ENCODE measurements around the gene B4GALT3. TPM values are rescaled to one million over a fixed set of nuclear protein-coding genes. Genes with fewer than 3 reads are reported as not detected.

The B4GALT3 gene
- total RNA-seq, 1 experiment from 2014 or later = 105 TPM

DNA sequence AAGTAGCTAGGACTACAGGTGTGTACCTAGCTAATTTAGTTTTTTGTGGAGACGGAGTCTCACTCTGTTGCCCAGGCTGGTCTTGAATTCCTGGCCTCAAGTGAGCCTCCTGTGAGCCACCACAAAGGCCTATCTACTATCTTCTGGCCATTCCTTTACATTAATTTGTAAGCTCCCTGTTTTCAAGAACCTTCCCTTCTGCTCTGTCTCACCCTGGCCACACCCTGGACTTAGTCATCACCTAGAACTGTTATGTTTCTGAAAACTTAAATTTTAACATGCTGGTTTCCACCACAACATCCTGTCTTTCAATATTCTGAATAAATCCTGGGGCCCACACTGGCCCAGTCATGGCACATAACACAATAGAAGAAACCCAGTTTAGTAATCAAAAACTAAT is 4.9 kb upstream of the B4GALT3 start:
- no peak overlapping the region for H3K4me3 ChIP-seq (ENCODE audit: insufficient read depth, low read depth, low read length)
- DNase-seq = no peak
- no peaks in the 10 kb centered on the region for H3K27me3 ChIP-seq (ENCODE audit: control insufficient read depth, insufficient read depth, low read length)
- H3K36me3 ChIP-seq (replicated peaks; ENCODE audit: control insufficient read depth, insufficient read depth, low read length) = no peaks in the 10 kb centered on the region

DNA sequence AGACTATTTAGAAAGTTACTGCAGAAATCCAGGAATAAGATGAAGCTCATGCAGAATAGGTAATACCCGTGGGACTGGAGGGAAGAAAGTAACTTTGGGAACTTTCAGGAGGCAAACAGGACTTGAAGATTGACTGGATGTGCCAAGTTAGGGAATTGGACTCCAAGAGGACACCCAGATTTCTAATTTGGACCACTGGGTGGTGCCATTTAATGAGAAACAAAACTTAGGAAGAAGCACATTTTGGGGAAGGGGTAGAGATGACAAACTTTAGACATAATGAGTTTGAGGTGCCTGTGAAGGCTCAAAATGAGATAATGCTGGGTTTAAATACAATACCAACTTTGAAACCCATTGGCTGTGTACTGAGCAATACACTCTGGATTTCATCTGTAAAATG is 3.3 kb upstream of the B4GALT3 start:
- Histone ChIP-seq H3K4me3 (ENCODE audit: insufficient read depth, low read depth, low read length) (no peak overlapping the region), H3K36me3 (replicated peaks; ENCODE audit: control insufficient read depth, insufficient read depth, low read length) (no peaks in the 10 kb centered on the region), H3K27me3 (ENCODE audit: control insufficient read depth, insufficient read depth, low read length) (no peaks in the 10 kb centered on the region)
- DNase-seq = peak; percentile 47

DNA sequence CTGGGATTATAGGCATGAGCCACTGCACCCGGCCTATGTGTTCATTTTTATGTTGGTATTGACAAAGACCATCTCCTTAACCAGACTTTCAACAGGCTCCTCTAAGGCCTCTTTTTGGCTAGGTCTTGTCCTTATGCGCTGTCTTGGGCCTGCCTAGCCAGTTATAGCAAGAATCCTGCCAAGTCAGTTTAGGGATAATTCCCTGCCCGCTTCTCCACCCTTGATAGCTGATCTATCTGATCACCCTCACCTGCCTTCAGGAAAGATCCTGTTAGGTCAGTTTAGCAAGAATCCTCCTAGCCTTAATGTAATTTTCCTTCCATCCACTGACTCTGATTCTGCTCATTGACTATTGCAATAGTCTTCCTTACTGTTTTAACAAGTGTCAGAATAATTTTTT is 2.4 kb upstream of the B4GALT3 start:
- H3K27me3 ChIP-seq (ENCODE audit: control insufficient read depth, insufficient read depth, low read length) = no peaks in the 10 kb centered on the region
- H3K4me3 ChIP-seq (ENCODE audit: insufficient read depth, low read depth, low read length) = no peak overlapping the region
- DNase-seq = no peak
- H3K36me3 ChIP-seq (replicated peaks; ENCODE audit: control insufficient read depth, insufficient read depth, low read length) = peaks cover 4% of the 10 kb centered on the region

DNA sequence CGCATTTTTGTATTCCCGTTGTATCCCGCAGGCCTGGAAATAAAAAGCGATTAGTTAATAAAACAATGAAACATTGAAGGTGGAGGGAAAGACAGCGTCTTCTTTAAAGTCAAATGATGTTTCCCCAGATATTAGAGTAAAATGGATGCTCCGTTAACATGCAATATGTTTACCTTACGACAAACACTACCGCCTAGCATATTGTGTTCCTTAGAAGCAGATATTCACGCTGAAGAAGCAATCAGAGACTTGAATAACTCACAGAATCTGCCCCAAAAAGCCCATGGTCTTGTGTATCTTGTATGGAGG is 583 bp upstream of the B4GALT3 start:
- H3K4me3 ChIP-seq (ENCODE audit: insufficient read depth, low read depth, low read length) = no peak overlapping the region
- H3K36me3 ChIP-seq (replicated peaks; ENCODE audit: control insufficient read depth, insufficient read depth, low read length) = peaks cover 12% of the 10 kb centered on the region
- DNase-seq = no peak
- H3K27me3 ChIP-seq (ENCODE audit: control insufficient read depth, insufficient read depth, low read length) = no peaks in the 10 kb centered on the region

DNA sequence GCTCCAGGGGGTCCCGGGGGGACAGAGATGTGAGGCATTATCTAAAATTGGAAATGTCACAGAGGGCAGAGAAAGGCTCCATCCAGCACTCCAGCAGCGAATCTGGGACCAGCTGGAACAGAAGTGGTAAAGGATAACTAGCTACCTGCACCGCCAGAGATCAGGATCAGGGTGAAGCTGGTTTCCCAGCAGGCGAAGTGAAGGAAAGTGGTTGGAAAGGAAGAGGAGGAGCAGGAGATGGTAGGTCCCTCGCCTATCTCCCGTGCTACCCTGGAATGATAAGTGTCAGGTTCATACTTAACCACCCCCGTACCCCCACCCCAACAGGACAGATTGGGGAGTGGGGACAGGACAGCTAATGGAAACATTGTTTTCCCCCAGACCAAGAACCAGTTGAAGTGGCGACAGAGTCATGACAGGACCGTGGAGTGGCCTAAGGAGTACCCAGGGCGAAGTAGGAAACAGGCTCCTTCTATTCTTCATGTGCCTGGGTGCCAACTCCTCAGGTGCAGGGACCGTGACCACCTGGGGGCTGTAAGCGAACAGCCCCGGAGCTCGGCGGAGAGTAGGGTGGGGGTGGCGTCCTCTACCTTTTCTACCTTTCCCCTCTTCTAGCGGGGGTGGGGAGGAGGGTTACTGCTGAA is 717 bp downstream of the B4GALT3 start:
- Histone ChIP-seq H3K27me3 (ENCODE audit: control insufficient read depth, insufficient read depth, low read length) (no peaks in the 10 kb centered on the region), H3K4me3 (ENCODE audit: insufficient read depth, low read depth, low read length) (peak overlapping the region; percentile 78), H3K36me3 (replicated peaks; ENCODE audit: control insufficient read depth, insufficient read depth, low read length) (peaks cover 14% of the 10 kb centered on the region)
- DNase-seq = peak; percentile 52

DNA sequence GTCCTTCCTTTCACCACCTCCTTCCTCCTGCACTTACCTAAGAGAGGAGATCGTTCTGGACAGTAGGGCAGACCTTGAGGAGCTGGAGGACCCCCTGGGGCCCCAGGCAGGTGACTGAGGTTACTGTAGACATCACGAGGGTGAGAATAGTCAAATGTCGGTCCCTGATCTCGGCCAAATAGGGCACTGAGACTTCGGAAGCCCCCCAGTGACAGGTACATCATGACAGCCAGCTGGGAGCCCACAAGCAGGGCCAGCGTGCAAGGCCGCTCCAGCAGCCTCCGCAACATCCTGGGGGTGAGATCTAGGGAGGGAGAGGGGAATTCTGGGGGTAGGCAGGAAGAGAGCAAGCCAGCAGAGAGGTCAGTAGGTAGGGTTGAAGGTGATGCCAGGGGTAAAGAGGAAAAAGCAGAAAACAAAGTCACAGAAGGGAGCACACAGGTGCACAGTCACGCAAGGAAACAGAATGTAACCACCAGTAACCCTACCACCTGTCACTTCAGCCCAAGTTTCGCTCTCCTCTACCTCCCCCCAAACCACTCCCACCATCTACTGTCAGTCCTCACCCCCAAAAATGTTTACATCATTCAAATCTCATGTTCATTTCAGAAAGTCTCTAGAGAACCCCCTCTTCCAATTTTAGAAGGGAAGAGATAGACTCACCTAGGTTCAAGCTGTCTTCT is 1.4 kb downstream of the B4GALT3 start:
- Histone ChIP-seq H3K27me3 (ENCODE audit: control insufficient read depth, insufficient read depth, low read length) (no peaks in the 10 kb centered on the region), H3K36me3 (replicated peaks; ENCODE audit: control insufficient read depth, insufficient read depth, low read length) (peaks cover 18% of the 10 kb centered on the region), H3K4me3 (ENCODE audit: insufficient read depth, low read depth, low read length) (no peak overlapping the region)
- DNase-seq = no peak

DNA sequence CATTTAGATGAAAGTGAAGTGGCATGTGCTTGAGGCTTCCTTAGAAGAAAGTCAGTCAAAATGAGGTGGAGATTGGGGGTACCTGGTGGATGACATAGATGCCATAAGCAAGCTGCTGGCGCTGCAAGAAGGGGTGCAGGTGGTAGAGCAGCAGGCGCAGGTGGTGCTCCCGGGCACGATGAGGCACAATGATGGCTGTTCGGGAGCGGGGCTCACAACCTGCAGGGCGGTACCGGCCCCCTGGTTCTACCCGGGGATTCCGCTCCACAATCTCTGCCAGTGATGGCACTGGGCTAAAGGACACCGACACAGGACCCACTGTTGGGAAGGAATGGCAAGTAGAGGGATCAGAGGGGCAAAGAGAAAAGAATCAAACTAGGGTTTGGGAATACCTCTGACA is 2.4 kb downstream of the B4GALT3 start:
- no peak for DNase-seq
- no peak overlapping the region for H3K4me3 ChIP-seq (ENCODE audit: insufficient read depth, low read depth, low read length)
- H3K36me3 ChIP-seq (replicated peaks; ENCODE audit: control insufficient read depth, insufficient read depth, low read length) = peaks cover 23% of the 10 kb centered on the region
- H3K27me3 ChIP-seq (ENCODE audit: control insufficient read depth, insufficient read depth, low read length) = no peaks in the 10 kb centered on the region

DNA sequence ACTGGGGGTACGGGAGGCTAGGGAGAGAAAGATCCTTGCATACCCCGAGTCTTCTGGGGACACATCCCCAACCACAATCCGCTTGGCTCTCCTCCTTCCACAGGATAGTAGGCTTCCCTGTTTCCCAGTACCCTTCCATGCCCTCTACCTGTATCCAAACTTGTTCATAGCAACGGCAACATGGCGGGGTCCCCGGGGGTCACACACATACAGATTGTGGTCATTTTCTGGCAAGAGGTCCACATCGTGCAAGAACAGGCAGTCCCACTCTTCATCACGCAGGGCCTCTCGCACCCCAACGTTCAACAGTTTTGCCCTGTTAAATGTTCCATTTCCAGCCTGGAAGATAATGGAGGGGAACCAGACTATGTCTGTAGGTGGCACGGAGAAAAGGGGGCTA is 3.6 kb downstream of the B4GALT3 start:
- no peak for DNase-seq
- H3K36me3 ChIP-seq (replicated peaks; ENCODE audit: control insufficient read depth, insufficient read depth, low read length) = peaks cover 27% of the 10 kb centered on the region
- H3K27me3 ChIP-seq (ENCODE audit: control insufficient read depth, insufficient read depth, low read length) = no peaks in the 10 kb centered on the region
- no peak overlapping the region for H3K4me3 ChIP-seq (ENCODE audit: insufficient read depth, low read depth, low read length)

DNA sequence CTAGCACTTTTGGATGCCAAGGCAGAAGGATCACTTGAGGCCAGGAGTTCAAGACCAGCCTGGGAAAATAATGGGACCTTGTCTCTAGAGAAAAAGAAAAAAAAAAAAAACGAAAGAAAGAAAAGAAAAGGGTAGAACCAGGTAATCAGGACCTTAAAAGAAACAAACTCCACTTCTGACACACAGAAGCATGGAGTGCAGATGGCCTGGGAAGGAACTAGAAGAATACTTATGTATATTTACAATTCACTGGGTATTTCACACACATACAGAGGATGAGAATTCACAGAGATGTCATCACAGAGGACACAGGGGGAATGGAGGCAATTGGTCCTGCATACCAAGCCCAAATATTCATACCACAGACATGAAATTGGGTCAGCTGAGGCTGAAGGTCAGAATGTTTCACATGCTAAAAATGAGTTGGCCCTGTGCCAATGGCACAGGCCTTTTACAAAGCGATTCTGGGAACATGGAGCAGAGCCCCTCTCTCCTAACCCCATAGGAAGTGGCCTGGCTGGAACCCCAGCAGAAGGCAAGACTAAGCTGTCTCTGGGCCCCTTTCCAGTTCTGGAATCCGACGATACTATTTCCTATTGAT is 4.4 kb downstream of the B4GALT3 start:
- Histone ChIP-seq H3K4me3 (ENCODE audit: insufficient read depth, low read depth, low read length) (no peak overlapping the region), H3K36me3 (replicated peaks; ENCODE audit: control insufficient read depth, insufficient read depth, low read length) (peaks cover 27% of the 10 kb centered on the region), H3K27me3 (ENCODE audit: control insufficient read depth, insufficient read depth, low read length) (no peaks in the 10 kb centered on the region)
- DNase-seq = no peak

DNA sequence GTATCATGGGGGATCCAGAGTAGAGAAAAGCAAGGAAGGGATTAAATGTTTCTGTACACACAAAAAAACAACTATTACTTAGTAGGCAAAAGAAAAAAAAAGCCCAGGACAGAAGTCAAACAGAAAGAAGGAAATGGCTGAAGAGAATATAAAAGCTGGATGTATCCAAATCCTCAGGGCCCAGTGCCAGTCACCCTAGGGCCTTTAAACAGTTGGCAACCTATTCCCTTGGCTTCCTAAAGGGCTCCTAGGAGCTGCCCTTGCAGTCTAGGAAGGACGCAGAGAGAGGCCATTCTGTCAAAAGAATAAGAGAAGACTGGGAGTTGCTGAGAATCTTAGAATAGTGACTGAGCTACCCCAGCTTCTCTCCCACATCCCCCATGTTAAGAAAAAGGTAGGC is 5.0 kb downstream of the B4GALT3 start:
- no peaks in the 10 kb centered on the region; the same call in 1 of the 2 replicates for H3K27me3 ChIP-seq (ENCODE audit: control insufficient read depth, insufficient read depth, low read length)
- H3K36me3 ChIP-seq (replicated peaks; ENCODE audit: control insufficient read depth, insufficient read depth, low read length) = peaks cover 27% of the 10 kb centered on the region
- H3K4me3 ChIP-seq (ENCODE audit: insufficient read depth, low read depth, low read length) = no peak overlapping the region
- no peak for DNase-seq

DNA sequence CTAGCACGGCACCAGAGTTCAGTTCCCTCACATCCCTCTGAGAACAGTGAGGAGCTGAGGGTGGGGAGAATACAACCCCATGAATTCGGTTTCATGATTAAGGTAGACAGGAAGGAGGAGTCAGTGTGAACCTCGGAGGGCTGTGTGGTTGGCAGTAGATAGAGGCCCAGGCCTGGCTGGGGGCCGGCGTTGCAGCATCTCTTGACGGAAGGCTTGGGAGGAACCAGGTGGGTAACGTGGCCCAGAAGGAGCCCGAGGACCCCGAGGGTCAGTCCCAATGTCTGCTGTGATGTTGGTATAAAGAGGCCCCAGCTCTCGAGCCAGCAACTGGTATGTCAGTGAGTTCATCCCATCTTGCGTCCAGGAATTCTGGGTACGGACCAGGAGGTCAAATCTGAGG is 5.6 kb downstream of the B4GALT3 start:
- DNase-seq = no peak
- H3K36me3 ChIP-seq (replicated peaks; ENCODE audit: control insufficient read depth, insufficient read depth, low read length) = peaks cover 27% of the 10 kb centered on the region
- H3K4me3 ChIP-seq (ENCODE audit: insufficient read depth, low read depth, low read length) = no peak overlapping the region
- H3K27me3 ChIP-seq (ENCODE audit: control insufficient read depth, insufficient read depth, low read length) = peaks cover 2% of the 10 kb centered on the region; the same call in 1 of the 2 replicates

DNA sequence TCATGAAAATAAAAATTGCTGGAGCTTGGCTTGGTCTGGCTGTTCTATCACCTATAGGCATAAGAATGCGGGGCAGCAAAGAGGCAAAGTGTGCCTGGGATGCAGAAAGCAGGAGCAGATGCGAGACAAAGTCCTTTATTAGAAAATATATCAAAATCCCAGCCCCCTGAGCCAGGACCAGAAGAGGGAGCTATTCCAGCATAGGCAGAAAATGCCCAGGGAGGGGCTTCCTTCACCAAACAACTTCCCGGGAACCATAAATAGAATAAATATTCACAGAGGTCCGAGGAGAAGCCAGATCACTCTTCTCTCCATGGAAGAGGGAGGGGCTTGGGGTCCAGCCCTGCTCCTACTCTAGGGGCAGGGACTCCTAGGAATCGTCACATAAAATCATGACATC is 6.1 kb downstream of the B4GALT3 start:
- H3K27me3 ChIP-seq (ENCODE audit: control insufficient read depth, insufficient read depth, low read length) = peaks cover 2% of the 10 kb centered on the region; the same call in 1 of the 2 replicates
- peaks cover 27% of the 10 kb centered on the region for H3K36me3 ChIP-seq (replicated peaks; ENCODE audit: control insufficient read depth, insufficient read depth, low read length)
- DNase-seq = peak; percentile 51
- H3K4me3 ChIP-seq (ENCODE audit: insufficient read depth, low read depth, low read length) = no peak overlapping the region

DNA sequence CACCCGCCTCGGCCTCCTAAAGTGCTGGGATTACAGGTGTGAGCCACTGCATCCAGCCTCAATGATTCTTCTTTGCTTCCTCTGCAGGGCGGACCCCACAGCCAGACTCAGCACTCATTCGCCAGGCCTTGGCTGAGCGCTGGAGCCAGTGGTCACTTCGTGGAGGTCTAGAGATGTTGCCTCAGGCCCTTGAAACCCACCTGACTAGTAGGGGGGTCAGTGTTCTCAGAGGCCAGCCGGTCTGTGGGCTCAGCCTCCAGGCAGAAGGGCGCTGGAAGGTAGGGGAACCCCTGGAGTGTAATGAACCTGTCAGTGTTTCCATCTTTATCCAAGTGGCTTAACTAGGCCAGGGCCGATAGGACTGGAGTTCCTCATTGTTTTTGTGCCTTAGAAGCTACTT is 8.4 kb downstream of the B4GALT3 start:
- Histone ChIP-seq H3K4me3 (ENCODE audit: insufficient read depth, low read depth, low read length) (no peak overlapping the region), H3K36me3 (replicated peaks; ENCODE audit: control insufficient read depth, insufficient read depth, low read length) (peaks cover 31% of the 10 kb centered on the region), H3K27me3 (ENCODE audit: control insufficient read depth, insufficient read depth, low read length) (peaks cover 2% of the 10 kb centered on the region; the same call in 1 of the 2 replicates)
- DNase-seq = no peak

DNA sequence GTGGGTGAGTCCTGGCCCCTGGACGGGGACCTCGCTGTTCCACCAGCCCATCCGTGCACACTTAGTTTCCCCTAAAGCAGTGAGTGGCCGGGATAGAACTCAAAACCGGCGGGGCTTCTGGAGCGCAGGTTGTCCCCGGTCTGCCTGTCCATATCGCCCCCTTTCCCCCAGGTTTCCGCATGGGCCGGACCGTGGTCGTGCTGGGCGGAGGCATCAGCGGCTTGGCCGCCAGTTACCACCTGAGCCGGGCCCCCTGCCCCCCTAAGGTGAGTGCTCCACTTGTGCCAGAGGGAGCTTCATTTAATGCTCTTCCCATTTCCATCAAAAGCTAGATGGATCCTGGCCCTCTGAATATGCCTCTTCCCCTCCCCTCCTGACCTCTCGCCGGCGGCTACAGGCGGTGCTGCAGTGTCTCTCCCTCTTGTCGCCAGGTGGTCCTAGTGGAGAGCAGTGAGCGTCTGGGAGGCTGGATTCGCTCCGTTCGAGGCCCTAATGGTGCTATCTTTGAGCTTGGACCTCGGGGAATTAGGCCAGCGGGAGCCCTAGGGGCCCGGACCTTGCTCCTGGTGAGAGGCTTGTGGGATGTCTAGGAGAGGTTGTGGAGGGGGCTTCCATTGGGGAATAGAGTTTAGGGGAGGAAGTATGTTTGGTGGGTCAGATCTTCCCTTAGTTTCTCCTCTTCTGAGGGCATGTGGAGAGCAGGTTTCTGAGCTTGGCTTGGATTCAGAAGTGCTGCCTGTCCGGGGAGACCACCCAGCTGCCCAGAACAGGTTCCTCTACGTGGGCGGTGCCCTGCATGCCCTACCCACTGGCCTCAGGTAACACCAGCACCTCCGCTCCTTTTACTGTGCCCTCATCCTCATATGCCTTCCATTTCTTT is 10.4 kb downstream of the B4GALT3 start:
- Histone ChIP-seq H3K27me3 (ENCODE audit: control insufficient read depth, insufficient read depth, low read length) (peaks cover 2% of the 10 kb centered on the region; the same call in 1 of the 2 replicates), H3K36me3 (replicated peaks; ENCODE audit: control insufficient read depth, insufficient read depth, low read length) (peaks cover 26% of the 10 kb centered on the region), H3K4me3 (ENCODE audit: insufficient read depth, low read depth, low read length) (peak overlapping the region; percentile 93)
- peak; percentile 79 for DNase-seq

Data from H7 (cell line).